Heart right ventricle (tissue), 16 donors: ENCODE data around the gene CRADD. TPM values are rescaled to one million over a fixed set of nuclear protein-coding genes. Genes with fewer than 3 reads are reported as not detected.

Experiments used
- ATAC-seq, 8 donors: fragments of 200-7000 bp; cut with Tn5 transposase; one replicate each; pipeline ENCODE4 v1.9.1; 2020; ENCODE audit warnings: mild to moderate bottlenecking in 8 of 8, moderate library complexity in 8 of 8, moderate number of reproducible peaks in 1 of 8
- DNase-seq, 2 donors: peaks; one replicate each; pipeline ENCODE4 v3.0.0-alpha.2; 2020
- H3K27ac ChIP-seq, 10 donors: fragments of 200-600 bp; sonication (generic) in 2 of 10; one replicate each; pipeline versions ENCODE4 v1.5.0 to v1.8.0; 2020 to 2022; ENCODE audit warnings: mild to moderate bottlenecking in 3 of 10
- H3K27me3 ChIP-seq, 7 donors: fragments of 200-600 bp; one replicate each; pipeline ENCODE4 v1.8.0; 2021 to 2022; ENCODE audit warnings: mild to moderate bottlenecking in 2 of 7
- H3K36me3 ChIP-seq, 9 donors: fragments of 200-600 bp; sonication (generic) in 1 of 9; one replicate each; pipeline versions ENCODE4 v1.5.0 to v1.8.0; 2020 to 2022; ENCODE audit warnings: mild to moderate bottlenecking in 2 of 9
- H3K4me1 ChIP-seq, 9 donors: fragments of 200-600 bp; sonication (generic) in 1 of 9; one replicate each; pipeline versions ENCODE4 v1.5.0 to v1.8.0; 2020 to 2022; ENCODE audit warnings: mild to moderate bottlenecking in 4 of 9
- H3K4me3 ChIP-seq, 10 donors: fragments of 200-600 bp; sonication (generic) in 2 of 10; one replicate each; pipeline versions ENCODE4 v1.5.0 to v1.8.0; 2020 to 2022; ENCODE audit warnings: mild to moderate bottlenecking in 7 of 10, moderate library complexity in 2 of 10
- H3K9me3 ChIP-seq, 11 donors: fragments of 200-600 bp in 10 of 11; sonication (generic) in 2 of 11; one replicate each; pipeline versions ENCODE4 v1.5.0 to v1.8.0; 2013 to 2022; ENCODE audit warnings: mild to moderate bottlenecking in 2 of 11, control low read depth in 1 of 11, moderate library complexity in 1 of 11
- WGBS, 2 donors: extraction: QIAGEN DNeasy Blood & Tissue Kit; methylation state at CpG; one replicate each; pipeline ENCODE4 v1.1.7; 2013; ENCODE audit warnings: inconsistent platforms in 1 of 2; 5-methylcytosine and 5-hydroxymethylcytosine counted together
- intact Hi-C, 10 donors: fragments of 100-400 bp; cut with DNase I; formaldehyde crosslinking; loops; one replicate each; pipeline versions ENCODE4 v1.11.1 to v1.14.2; 2022
- polyA plus RNA-seq, 2 donors: library from polyadenylated mRNA; stranded (reverse); fragments of 200-250 nt; gene quantifications; one replicate each; pipeline ENCODE4 v1.2.3, GENCODE V29; 2013
- total RNA-seq, 10 donors: library from RNA; stranded (reverse); fragmentation: NEBNext Ultra II Directional in 3 of 10; extraction: Animal tissue kit (Norgen Biotek cat#: 25700) in 3 of 10; gene quantifications; one replicate each; pipeline versions ENCODE4 v1.2.1 to v1.2.4, GENCODE V29; 2021 to 2023
- TF ChIP-seq, protein P1 (sequence below), 9 donors: fragments of 200-600 bp; sonication (generic) in 2 of 9; IDR thresholded peaks; one replicate each; pipeline versions ENCODE4 v1.5.0 to v1.8.0; 2021 to 2022; ENCODE audit warnings: antibody characterized with exemption in 9 of 9, mild to moderate bottlenecking in 5 of 9, moderate library complexity in 1 of 9
- donor health status: Arrhythmogenic right ventricular cardiomyopathy.
- donor health status: ischemic (EF 13 %, LVEDD 7.1; RV severe dilation, severe dysfunction).
- donor health status: healthy with polysubstance abuse.
- donor health status: DM: no; HTN: yes; CAD: no.
- donor health status: DM: no; HTN: no; CAD: no.
- donor health status: ischemic (EF 25% LVEDD 6.9; RV normal size, moderate dysfunction).
- donor health status: ischemic (EF 25% LVEDD 5.7; RV mildly dilated, moderate dysfunction).
- donor health status: healthy.
- donor health status: DM: yes; HTN: yes; CAD: no.
- donor health status: Ischemic cardiomyopathy.
- donor health status: ischemic (EF 35%, LVEDD 5.7; RV mildly dilated, moderate dysfunction).
- donor health status: nonischemic (EF 11% LVEDD 7.7; RV severe dilation, severe dysfunction).
- donor health status: DM: yes; HTN: yes; CAD: no.
- donor health status: PGD.
- donor health status: ischemic (EF 29% LVEDD 5.4; RV normal size, mild dysfunction).
- donor health status: nonischemic (EF 23%, LVEDD 6.1; RV moderate dilation, normal function).

The CRADD gene
- total and polyA plus RNA-seq, 12 donors: 5.0 to 80.1 (median 51.4) TPM

DNA sequence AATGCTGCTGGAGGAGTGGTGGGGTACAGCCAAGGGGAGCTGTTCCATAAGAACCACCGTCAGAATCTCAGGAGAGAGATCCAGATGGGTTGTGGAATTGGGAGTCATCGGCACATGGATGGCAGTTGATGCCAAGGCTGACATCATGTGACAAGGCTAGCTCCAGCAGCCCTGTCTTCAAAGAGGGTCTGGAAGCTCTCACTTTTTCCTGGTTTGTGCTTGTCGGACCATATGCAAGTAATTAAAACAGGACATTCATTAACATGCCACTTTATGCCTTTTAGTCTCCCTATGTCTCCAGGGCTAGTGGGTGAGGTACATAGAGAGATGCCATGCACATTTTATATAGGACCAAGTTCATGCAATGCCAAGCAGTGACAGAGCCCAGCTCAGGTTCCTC, 211.8 kb downstream of the CRADD start:
- Histone ChIP-seq H3K27me3 (no peaks in the 10 kb centered on the region), H3K9me3 (no peaks in the 10 kb centered on the region), H3K27ac (no peak overlapping the region), H3K4me1 (peaks cover 1 to 32% (median 17%) of the 10 kb centered on the region in 9 donors), H3K4me3 (no peak overlapping the region), H3K36me3 (no peaks in the 10 kb centered on the region)
- intact Hi-C loops: loop anchor here in 1 of 10 donors (10.0 kb wide), 1 partner anchor 64 kb away; no protein-coding TSS in a partner anchor
- TF ChIP-seq, protein P1, sequence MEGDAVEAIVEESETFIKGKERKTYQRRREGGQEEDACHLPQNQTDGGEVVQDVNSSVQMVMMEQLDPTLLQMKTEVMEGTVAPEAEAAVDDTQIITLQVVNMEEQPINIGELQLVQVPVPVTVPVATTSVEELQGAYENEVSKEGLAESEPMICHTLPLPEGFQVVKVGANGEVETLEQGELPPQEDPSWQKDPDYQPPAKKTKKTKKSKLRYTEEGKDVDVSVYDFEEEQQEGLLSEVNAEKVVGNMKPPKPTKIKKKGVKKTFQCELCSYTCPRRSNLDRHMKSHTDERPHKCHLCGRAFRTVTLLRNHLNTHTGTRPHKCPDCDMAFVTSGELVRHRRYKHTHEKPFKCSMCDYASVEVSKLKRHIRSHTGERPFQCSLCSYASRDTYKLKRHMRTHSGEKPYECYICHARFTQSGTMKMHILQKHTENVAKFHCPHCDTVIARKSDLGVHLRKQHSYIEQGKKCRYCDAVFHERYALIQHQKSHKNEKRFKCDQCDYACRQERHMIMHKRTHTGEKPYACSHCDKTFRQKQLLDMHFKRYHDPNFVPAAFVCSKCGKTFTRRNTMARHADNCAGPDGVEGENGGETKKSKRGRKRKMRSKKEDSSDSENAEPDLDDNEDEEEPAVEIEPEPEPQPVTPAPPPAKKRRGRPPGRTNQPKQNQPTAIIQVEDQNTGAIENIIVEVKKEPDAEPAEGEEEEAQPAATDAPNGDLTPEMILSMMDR (IDR thresholded peaks at IDR 0.05): no peak
- ATAC-seq (no peak), DNase-seq (no peak)
- 51 to 65% methylated on average over 3 of the region's 3 CpGs for WGBS, 2 donors

DNA sequence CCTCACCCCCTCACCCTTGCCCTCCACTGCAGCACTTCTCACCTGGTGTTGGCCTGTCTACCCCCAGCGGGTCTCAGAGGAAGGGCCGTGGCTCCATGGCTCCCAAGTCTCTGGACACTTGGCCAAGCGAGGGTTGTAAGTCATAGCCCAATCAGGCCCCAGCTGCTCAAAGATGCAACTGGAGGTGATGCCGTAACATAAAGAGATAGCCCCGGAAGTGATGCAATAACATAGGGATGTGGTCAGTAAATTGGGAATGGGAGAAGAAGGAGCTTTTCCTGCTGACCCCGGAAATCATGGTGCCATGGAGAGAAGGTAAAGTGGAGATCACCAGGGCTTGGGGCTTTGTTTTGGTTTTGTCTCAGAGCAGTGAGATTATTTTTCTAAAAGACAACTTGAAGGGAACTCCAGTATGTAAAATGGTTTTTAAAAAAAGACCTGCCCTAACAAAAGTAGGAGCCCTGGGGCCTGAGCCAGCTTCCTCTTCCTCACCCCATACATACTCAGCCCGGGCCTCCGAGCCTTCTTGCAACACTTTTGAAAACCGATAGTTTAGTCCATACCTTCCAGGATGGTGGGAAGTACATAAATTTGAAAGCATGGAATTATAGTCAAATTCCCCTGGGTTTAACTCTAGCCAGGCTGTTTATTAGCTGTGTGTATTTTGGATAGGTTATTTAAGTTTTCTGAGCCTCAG, 212.5 kb downstream of the CRADD start:
- H3K4me3 ChIP-seq: no peak overlapping the region
- no peak overlapping the region for H3K27ac ChIP-seq
- intact Hi-C loops: loop anchor here in 8 of 10 donors (5.0 to 10.0 kb wide), 11 partner anchors 62 to 215 kb away; partner anchors contain the start of gene CRADD (in 2 of the 8)
- DNase-seq: no peak
- H3K4me1 ChIP-seq: peaks cover 8 to 39% (median 24%) of the 10 kb centered on the region in 9 donors
- no peaks in the 10 kb centered on the region for H3K27me3 ChIP-seq
- 82 to 86% methylated on average over 9 of the region's 9 CpGs for WGBS, 2 donors
- H3K36me3 ChIP-seq: no peaks in the 10 kb centered on the region
- no peak for ATAC-seq
- no peaks in the 10 kb centered on the region for H3K9me3 ChIP-seq
- TF ChIP-seq, protein P1 (IDR thresholded peaks at IDR 0.05): no peak

DNA sequence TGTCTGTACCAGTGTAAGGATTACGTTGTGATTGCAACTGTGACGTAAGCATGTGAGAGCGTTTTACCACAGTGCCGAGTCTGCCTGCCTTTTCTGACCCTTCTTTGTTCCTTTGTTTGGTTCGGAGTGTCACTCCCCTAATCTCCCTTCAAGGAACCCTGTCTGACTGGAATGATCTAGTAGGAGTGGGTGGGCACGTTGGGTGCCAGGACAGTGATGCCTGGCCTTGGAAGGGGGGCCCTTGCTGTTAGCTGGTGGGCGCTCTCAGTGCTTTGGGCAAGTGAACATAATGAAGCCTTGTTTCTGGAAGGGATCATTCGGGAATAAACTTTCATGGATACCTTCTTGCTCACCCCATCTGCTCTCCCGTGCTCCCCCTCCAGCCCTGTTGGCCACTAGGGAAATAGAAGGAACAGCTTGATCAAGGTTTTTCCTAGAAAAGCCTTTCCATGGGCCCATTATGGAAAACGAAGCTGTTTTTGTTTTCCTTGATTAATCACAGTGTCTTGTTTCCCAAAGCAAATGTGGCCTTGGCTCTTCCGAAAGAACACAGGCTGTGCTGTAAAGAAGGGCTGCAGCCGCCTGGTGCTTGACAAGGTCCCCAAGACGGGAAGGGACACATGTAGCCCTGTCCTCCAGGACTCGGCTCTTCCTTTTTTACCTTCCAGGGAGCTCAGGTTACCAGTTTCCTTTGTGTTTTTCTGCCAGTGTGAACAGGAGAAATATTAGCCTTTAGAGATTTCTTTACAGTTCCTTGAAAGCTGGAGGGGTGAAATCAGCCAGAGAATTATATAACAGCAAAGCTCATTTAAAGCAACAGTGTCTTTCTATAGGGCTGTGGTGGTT, 215.5 kb downstream of the CRADD start:
- Histone ChIP-seq H3K27ac (peak overlapping the region in 6 of 10 donors; percentile 35 to 94 (median 88)), H3K4me1 (peaks cover 20 to 49% (median 38%) of the 10 kb centered on the region in 9 donors), H3K27me3 (no peaks in the 10 kb centered on the region), H3K9me3 (no peaks in the 10 kb centered on the region), H3K4me3 (no peak overlapping the region), H3K36me3 (no peaks in the 10 kb centered on the region)
- no peak for DNase-seq
- intact Hi-C loops: loop anchor here in 7 of 10 donors (5.0 to 10.0 kb wide), 10 partner anchors 65 to 218 kb away; partner anchors contain the start of gene CRADD (in 2 of the 7)
- ATAC-seq: peak in 1 of 8 donors; percentile 28
- TF ChIP-seq, protein P1 (IDR thresholded peaks at IDR 0.05): no peak
- 54 to 56% methylated on average over 14 of the region's 14 CpGs for WGBS, 2 donors
